COR-L47 (cell line): ENCODE results near the gene BOD1.

ENCODE experiments used
- DNase-seq: peaks from one replicate; lab custom pipeline; 2025; lab: John Stamatoyannopoulos, UW

Gene BOD1

DNA sequence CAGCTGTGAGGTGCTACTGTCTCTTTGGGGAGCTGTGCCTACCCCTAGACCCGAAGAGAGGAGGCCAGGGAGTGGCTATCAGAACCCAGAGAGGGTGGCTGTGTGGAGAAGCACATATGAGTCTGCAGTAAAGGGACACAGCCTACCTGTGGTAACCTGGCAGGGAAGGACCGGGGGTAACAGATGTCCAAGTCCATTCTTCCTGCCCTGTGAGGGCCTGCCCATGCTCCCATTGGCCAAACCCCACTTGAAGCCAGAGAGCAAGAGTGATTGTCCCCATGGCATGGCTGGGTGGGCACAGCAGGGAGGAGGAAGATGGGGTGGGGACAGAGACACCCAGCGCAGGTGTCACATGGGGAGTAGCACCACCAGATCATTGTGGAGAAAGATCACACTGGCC lies 39.3 kb downstream of the BOD1 start:
- DNase-seq = no peak

DNA sequence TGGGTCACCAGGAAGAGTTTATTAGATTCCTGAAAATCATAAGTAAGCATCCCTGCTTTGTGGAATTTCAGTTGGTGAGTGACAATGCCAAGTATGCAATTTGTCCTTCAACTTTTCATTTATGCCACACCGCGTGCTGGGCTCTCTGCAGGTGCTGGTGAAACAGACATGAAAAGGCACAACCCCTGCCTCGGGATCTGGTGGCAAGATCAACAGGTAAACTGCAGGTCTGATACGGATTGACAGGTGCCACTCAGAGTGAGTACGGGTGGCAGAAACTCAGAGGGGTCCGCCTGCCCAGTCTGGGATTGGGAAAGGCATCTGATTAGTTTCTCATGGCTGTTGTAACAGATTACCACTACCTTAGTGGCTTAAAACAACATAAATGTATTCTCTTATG lies 40.5 kb downstream of the BOD1 start:
- DNase-seq = no peak

DNA sequence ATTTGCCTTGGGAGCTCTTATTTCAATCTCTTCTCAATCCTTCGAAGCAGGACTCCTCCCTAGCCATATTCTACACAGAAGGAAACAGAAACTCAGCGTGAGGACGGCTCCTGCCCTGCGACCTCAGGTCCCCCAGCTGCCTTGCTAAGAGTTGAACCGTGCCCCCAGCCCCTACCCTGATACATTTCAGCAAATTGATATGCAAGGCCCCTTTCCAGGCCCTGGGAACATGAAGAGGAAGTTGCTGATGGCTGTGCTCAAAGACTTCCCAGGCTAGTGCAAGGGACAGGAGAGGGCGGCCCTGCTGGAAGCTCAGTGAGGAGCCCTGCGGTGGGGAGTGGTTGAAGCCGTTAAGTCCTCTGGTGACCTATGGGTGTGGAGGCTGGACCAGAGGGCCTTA lies 41.5 kb downstream of the BOD1 start:
- no peak for DNase-seq

DNA sequence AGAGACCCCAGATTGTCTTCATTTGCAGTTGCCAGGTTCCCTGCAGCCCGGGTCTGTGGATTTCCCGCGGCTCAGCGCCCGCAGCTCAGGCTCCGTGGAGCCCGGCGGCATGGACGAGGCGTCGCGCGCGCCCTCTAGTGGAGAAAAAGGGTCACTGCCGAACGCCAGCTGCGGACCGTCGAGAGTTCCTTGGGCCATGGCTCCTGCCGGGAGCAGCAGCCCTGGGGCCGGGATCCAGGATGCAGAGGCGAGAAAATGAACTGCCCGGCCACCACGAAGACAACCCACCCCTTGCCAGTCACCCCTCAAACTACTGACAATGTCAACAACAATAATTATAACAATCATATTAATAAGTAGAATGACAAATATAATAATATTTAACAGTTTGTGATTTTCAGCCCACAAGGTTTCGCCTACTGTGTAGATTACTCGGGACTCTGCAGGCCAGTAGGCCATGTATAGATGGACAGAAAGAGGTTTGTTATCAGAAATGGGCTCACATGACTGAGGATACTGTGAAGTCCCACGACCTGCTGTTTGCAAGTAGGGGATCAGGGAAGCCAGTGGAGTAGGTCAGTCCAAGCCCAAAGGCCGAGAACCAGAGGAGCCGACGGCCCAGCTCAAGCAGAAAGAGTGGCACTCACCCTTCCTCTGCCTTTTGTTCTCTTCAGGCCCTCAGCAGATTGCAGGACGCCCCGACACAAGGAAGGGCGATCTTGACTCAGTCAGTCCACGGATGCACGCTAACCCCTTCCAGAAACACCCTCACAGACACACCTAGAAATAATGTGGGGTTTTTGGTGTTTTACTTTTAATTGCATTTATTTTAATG lies 43.1 kb downstream of the BOD1 start:
- peak; percentile 42 for DNase-seq

DNA sequence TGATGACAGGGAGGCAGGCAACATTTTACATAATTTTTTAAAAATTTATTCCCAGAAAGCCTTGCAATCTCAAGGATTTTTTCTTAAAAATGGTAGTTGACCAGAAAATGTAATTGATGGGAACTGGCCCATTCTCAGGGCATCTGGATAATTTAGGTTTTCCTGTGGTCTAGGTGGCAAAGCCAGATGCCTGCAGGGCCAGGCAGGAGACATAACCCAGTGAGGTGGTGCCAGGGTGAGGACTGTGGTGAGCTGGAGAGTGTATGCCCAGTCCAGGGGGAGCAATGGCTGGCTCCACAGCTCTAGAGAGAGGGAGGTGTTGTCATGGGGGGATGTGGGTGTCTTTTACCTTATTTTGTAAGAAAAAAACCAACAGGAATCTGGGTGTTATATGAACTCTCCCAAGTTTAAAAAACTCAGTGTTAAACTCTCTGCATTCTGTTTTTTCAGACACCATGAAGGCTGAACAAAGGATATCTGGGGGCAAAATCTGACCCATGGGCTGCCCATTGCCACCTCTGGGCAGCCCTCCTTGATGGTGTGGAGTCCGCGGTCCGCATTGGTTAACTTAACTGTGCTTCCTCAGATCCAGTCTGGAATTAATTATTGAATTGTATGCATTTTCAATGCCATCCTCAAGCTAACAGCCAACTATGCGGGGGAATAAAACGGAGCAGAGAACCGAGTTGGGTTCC lies 43.9 kb downstream of the BOD1 start:
- DNase-seq = no peak

DNA sequence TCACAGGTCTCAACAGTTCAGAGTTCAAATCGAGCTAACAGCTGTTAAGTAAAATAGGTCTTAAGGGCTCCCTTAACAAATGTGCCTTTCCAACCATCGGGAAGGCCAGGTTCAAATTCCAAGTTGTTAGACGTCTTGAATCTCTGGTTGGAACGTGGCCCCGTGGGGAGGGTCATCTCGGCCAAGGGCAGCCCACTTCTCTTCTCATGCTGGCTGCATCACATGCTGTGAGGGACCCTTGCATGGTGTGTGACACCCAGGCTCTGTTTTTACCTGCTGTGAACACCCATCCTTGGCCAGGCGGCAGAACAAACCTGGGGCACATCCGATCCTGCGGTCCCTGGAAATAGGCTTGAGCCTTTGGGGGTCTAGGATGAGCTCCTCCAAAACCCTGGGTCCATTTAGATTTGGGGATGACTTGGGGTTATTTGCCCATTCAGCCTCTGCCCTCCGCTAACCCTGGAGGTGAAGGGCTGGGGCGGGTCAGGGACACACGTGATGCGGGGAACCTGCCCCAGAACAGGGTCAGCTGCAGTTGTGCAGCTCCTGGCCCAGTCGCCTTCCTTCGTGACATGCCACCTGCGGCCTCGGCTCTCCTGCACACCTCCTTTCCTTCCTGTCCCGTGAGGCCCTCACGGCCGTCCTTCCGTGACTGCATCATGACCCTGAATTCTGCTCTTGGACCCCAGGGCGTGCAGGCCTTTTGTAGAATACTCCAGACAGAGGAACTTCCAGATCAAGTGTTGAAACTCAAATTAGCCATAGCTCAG lies 45.9 kb downstream of the BOD1 start:
- no peak for DNase-seq

DNA sequence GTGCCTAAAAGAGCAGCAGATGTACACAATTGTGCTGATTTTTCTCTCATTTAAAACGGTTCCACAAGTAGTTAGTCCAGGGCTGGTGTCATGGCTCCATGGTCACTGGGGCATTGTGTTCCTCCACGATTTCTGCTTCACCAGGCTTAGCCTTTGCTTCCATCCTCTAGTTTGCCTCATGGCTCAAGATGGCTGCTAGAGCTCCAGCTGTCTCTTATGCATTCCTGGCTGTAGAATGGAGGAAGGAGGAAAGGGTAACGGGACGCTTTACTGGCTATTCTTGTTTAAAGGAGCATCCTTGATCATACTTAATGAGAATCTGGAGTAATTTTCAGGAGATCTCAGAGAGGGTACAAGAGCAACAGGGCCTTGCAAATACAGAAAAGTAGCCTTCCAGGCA lies 47.7 kb downstream of the BOD1 start:
- no peak for DNase-seq

DNA sequence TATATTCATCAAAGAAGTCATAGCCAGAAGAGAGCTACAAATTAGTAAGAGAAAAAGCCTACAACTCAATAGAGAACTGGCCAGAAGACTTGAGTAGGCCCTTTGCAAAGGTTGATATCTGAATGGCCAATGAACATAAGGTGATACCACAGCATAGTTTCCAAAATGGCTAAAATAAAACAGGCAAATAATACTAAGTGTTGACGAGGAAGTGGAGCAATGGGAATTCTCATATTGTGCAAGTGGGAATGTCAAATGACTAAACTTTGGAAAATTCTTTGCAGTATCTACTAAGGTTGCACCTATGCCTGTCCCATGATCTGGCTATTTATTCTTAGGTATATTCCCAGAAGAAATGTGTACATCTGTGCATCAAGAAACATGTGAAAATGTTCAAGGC lies 48.3 kb downstream of the BOD1 start:
- DNase-seq = no peak

DNA sequence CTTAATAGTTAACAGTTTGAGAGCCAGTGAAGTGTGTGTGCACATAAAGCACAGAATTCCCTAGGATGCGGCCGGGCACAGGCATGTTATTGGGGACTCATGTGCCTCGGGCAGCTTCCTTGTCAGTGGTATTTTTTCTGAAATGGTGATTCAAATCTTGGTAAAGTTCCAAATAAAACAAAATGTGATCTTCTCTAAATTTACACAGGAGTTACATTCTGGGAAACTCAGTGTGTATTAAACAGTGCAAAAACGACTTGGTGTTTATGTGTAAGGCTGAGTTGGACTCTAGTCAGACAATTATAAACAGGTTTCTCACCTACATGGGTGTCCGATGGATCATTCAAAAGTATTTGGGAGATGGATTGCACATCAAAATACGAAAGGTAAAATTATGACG lies 48.9 kb downstream of the BOD1 start:
- no peak for DNase-seq

DNA sequence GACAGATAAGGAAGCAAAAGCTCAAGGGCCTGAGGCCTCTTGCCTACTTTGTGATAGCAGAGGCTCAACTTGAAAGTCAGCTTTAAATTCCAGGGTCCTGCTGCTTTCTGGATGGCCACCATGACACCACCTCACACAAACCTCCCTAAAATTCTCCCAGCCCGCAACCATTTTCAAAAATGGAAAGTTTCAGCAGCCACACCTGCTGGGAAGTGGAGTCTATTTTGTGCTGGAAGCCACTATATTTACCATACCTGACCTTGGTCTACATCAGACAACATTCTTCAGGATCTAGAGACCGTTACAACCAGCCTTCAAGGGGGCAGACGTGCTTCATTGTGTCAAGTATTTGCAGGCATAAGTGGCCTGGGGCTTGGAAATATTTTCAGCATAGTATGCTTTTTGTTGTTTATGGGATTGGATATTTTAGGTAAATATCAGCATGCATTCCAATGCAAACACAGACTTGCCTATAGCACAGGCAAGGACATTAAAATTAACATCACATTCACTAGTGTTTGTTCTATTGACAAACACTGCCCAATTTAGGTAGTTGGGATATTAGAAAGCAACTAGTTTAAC lies 50.9 kb downstream of the BOD1 start:
- no peak for DNase-seq

DNA sequence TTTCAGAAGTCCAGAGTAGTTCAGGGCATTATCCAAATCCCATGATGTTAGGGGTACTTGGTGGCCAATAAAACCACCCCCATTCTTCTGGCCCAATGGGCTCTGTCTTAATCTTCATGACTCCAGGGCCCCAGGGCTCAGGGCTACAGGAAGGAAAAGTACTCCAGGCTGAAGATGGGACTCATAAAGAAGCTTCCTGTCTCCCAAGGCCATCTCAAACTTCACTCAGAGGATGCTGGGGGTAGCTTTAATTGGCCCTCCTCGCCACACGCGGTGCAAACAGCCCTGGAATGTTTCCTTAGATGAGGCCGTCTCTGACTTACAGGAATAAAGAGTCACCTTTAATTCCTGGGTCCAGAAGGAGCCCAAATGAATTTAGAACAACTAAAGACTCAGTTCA lies 52.3 kb downstream of the BOD1 start:
- DNase-seq = no peak

DNA sequence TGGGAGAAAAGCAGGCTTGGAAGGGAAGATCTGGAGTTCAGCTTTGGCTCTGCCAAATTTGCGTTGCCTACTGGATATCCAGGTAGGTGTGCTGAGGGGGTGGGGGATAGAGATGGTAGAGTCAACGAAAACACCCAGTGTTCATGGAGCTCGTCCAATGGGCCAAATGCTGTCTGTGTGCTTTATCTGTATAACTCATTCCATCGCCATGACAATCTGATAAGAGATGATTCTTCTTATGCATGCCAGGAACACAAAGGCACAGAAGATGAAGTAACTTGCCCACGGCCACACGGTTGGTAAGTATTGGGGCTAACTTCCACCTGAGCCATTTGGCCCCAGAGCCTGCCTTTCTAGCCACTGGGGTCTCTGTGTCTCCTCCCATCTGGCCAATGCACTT lies 53.2 kb downstream of the BOD1 start:
- DNase-seq = no peak

DNA sequence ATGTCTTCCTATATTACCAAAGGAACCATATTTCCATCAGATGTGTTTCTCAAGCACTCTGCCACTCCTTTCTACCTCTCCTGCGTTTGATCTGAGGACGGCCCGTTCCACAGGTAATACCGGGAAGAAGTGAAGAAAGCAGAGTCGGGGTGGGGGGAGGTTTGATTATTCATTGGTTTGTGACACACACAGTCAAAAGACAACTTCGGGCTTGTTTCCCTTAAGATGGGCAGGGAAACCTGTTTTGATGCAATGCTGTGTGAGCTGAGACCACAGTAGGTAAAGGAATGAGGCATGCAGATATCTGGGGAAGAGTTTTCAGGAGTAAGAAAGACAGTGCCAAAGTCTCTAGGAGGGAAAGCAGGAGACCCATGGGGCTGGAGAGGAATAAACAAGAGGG lies 54.0 kb downstream of the BOD1 start:
- DNase-seq = no peak
